WTC11 (cell line): ENCODE results near the gene CLSTN2. TPM values are rescaled to one million over a fixed set of nuclear protein-coding genes. Genes with fewer than 3 reads are reported as not detected.

Experiments used
- ATAC-seq: fragments of 200-7000 bp; cut with Tn5 transposase; 2 replicates; pipeline ENCODE4 v1.10.0; 2021; ENCODE audit warnings: mild to moderate bottlenecking, moderate library complexity
- CTCF ChIA-PET: fragments of 300-600 bp; sonication (Branson Sonifier 250); formaldehyde crosslinking; loops from one replicate; lab custom pipeline; 2021; ENCODE audit warnings: antibody characterized with exemption; lab: Charles Lee
- POLR2A ChIA-PET: fragments of 350-600 bp; sonication (Branson Sonifier 250); formaldehyde crosslinking; loops from one replicate; lab custom pipeline; 2021; ENCODE audit warnings: antibody characterized with exemption; lab: Charles Lee
- DNase-seq: peaks from one replicate; pipeline ENCODE4 v3.0.0; 2021; ENCODE audit warnings: low spot score
- H3K27ac Mint-ChIP-seq: 2 replicates; pipeline ENCODE4 v1.8.0; 2021; ENCODE audit warnings: mixed read lengths
- H3K27me3 Mint-ChIP-seq: 2 replicates; pipeline ENCODE4 v1.8.0; 2021; ENCODE audit warnings: low read depth, mild to moderate bottlenecking, moderate library complexity, mixed read lengths
- H3K36me3 Mint-ChIP-seq: 2 replicates; pipeline ENCODE4 v1.8.0; 2021; ENCODE audit warnings: mixed read lengths
- H3K4me1 Mint-ChIP-seq: 2 replicates; pipeline ENCODE4 v1.8.0; 2022; ENCODE audit warnings: mixed read lengths
- H3K4me3 Mint-ChIP-seq: 2 replicates; pipeline ENCODE4 v1.8.0; 2021; ENCODE audit warnings: mild to moderate bottlenecking, moderate library complexity, mixed read lengths
- H3K9me3 Mint-ChIP-seq: 2 replicates; pipeline ENCODE4 v1.8.0; 2021; ENCODE audit warnings: mixed read lengths
- CBFB ChIP-seq: sonication (generic); formaldehyde crosslinking; IDR thresholded peaks from 2 replicates; pipeline ENCODE4 v1.8.1; 2022; ENCODE audit warnings: mild to moderate bottlenecking, low read depth, missing genetic modification reagents
- NFE2L1 ChIP-seq: sonication (generic); formaldehyde crosslinking; IDR thresholded peaks from 2 replicates; pipeline ENCODE4 v1.8.1; 2023; ENCODE audit warnings: missing genetic modification reagents
- PRRX2 ChIP-seq: fragments of 250-450 bp; sonication (Bioruptor Pico); IDR thresholded peaks from 2 replicates; pipeline ENCODE4 v1.8.0; 2021; ENCODE audit warnings: mild to moderate bottlenecking
- RELA ChIP-seq: sonication (generic); formaldehyde crosslinking; IDR thresholded peaks from 2 replicates; pipeline ENCODE4 v1.8.1; 2022; ENCODE audit warnings: missing genetic modification reagents, mild to moderate bottlenecking, borderline replicate concordance
- TEAD1 ChIP-seq: sonication (generic); formaldehyde crosslinking; IDR thresholded peaks from 2 replicates; pipeline ENCODE4 v1.8.0; 2022; ENCODE audit warnings: mild to moderate bottlenecking, missing genetic modification reagents
- ZNF138 ChIP-seq: sonication (generic); formaldehyde crosslinking; conservative IDR thresholded peaks from 2 replicates; pipeline ENCODE4 v1.8.1; 2022; ENCODE audit warnings: mild to moderate bottlenecking, moderate library complexity, missing genetic modification reagents
- ZNF263 ChIP-seq: sonication (generic); formaldehyde crosslinking; IDR thresholded peaks from 2 replicates; pipeline ENCODE4 v1.8.1; 2022; ENCODE audit warnings: low read depth, mild to moderate bottlenecking, moderate library complexity, missing genetic modification reagents
- ZNF396 ChIP-seq: fragments of 250-450 bp; sonication (Bioruptor Pico); IDR thresholded peaks from 2 replicates; pipeline ENCODE4 v1.8.0; 2021; ENCODE audit warnings: mild to moderate bottlenecking, moderate library complexity, borderline replicate concordance
- ZNF416 ChIP-seq: fragments of 250-450 bp; sonication (Bioruptor Pico); IDR thresholded peaks from 2 replicates; pipeline ENCODE4 v1.9.0; 2021; ENCODE audit warnings: mild to moderate bottlenecking, inconsistent platforms
- ZNF671 ChIP-seq: fragments of 250-450 bp; sonication (Bioruptor Pico); IDR thresholded peaks from 2 replicates; pipeline ENCODE4 v1.8.0; 2021; ENCODE audit warnings: mild to moderate bottlenecking
- total RNA-seq: library from RNA; stranded (reverse); gene quantifications from 3 replicates; pipeline ENCODE4 v1.2.3, GENCODE V29; 2021
- TF ChIP-seq, protein P1 (sequence below): sonication (generic); formaldehyde crosslinking; IDR thresholded peaks from 2 replicates; pipeline ENCODE4 v1.8.0; 2023; ENCODE audit warnings: missing genetic modification reagents, mild to moderate bottlenecking, borderline replicate concordance
- TF ChIP-seq, protein P2 (sequence below): sonication (generic); formaldehyde crosslinking; IDR thresholded peaks from 2 replicates; pipeline ENCODE4 v1.8.0; 2022; ENCODE audit warnings: mild to moderate bottlenecking, missing genetic modification reagents
- TF ChIP-seq, protein P3 (sequence below): sonication (generic); formaldehyde crosslinking; IDR thresholded peaks from 2 replicates; pipeline ENCODE4 v1.8.0; 2022; ENCODE audit warnings: mild to moderate bottlenecking, missing genetic modification reagents
- TF ChIP-seq, protein P4 (sequence below): fragments of 250-450 bp; sonication (Bioruptor Pico); IDR thresholded peaks from 2 replicates; pipeline ENCODE4 v1.9.0; 2021; ENCODE audit warnings: mild to moderate bottlenecking
- TF ChIP-seq, protein P5 (sequence below): sonication (generic); formaldehyde crosslinking; IDR thresholded peaks from 2 replicates; pipeline ENCODE4 v1.8.0; 2022; ENCODE audit warnings: missing genetic modification reagents
- TF ChIP-seq, protein P6 (sequence below): sonication (generic); formaldehyde crosslinking; IDR thresholded peaks from 2 replicates; pipeline ENCODE4 v1.8.1; 2022; ENCODE audit warnings: mild to moderate bottlenecking, moderate library complexity, missing genetic modification reagents
- TF ChIP-seq, protein P7 (sequence below): fragments of 200-600 bp; IDR thresholded peaks from 2 replicates; pipeline ENCODE4 v1.8.0; 2022; ENCODE audit warnings: antibody characterized with exemption

The CLSTN2 gene
- total RNA-seq, 1 experiment from 2014 or later: 0.35 TPM

DNA sequence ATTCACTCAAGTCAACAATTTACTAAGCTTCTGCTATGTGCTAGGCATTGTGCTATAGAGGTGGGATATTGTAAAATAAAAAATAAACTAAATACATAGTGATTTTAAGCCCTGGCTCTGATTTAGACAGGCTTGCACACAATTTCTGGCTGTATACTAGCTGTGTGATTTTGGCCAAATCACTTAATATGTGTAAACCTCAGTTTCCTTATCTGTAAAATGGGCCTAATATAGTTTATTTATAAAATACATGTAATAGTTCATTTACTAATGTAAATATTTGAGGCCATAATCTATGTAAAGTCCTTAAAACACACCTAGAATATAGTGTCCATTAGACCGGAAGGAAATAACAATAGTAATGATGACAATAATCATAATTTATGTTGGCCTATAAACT lies 363.1 kb downstream of the CLSTN2 start:
- ATAC-seq (no peak), DNase-seq (no peak)
- Mint-ChIP-seq H3K9me3 (peaks cover 5% of the 10 kb centered on the region), H3K4me1 (peaks cover 53% of the 10 kb centered on the region), H3K36me3 (no peaks in the 10 kb centered on the region), H3K27me3 (no peaks in the 10 kb centered on the region), H3K4me3 (no peak overlapping the region), H3K27ac (0 out of 2 replicates have a peak overlapping the region, but pooled peaks have one; percentile 68)
- CTCF ChIA-PET: interaction anchor here (0.8 to 1.7 kb wide), 3 partner anchors 21 to 170 kb away, joined by 3 to 8 read pairs (median 8); no protein-coding TSS in a partner anchor
- TF ChIP-seq PRRX2 (CRISPR knock-in tag): no peak
- TF ChIP-seq, protein P1, sequence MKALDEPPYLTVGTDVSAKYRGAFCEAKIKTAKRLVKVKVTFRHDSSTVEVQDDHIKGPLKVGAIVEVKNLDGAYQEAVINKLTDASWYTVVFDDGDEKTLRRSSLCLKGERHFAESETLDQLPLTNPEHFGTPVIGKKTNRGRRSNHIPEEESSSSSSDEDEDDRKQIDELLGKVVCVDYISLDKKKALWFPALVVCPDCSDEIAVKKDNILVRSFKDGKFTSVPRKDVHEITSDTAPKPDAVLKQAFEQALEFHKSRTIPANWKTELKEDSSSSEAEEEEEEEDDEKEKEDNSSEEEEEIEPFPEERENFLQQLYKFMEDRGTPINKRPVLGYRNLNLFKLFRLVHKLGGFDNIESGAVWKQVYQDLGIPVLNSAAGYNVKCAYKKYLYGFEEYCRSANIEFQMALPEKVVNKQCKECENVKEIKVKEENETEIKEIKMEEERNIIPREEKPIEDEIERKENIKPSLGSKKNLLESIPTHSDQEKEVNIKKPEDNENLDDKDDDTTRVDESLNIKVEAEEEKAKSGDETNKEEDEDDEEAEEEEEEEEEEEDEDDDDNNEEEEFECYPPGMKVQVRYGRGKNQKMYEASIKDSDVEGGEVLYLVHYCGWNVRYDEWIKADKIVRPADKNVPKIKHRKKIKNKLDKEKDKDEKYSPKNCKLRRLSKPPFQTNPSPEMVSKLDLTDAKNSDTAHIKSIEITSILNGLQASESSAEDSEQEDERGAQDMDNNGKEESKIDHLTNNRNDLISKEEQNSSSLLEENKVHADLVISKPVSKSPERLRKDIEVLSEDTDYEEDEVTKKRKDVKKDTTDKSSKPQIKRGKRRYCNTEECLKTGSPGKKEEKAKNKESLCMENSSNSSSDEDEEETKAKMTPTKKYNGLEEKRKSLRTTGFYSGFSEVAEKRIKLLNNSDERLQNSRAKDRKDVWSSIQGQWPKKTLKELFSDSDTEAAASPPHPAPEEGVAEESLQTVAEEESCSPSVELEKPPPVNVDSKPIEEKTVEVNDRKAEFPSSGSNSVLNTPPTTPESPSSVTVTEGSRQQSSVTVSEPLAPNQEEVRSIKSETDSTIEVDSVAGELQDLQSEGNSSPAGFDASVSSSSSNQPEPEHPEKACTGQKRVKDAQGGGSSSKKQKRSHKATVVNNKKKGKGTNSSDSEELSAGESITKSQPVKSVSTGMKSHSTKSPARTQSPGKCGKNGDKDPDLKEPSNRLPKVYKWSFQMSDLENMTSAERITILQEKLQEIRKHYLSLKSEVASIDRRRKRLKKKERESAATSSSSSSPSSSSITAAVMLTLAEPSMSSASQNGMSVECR (CRISPR knock-in tag): no peak
- POLR2A ChIA-PET: no interaction called here

DNA sequence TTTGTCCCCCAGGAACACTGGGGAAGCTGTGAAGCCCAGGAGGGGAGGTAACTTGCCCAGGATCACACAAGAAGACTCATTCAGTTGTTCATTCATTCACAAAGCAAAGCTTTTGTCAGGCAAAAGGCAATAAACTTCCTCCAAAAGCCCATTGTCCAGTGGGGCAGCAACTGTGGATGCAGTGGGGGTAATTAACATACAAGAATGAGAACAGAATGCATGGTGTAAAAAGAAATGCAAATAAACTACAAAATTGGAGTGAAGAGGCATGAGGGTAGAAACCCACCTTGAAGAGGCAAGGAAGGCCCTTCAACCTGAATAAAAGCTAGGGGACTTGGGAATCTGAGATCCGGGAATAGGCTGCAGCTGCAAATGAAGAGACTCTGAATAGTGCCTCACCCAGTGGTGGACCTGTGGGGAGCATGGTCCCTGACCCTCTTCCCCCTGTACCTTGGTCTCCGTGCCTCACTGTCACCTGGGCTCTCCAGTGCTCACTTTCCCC lies 363.6 kb downstream of the CLSTN2 start:
- peak; percentile 86 for ATAC-seq
- CTCF ChIA-PET: interaction anchor here (0.7 to 1.5 kb wide), 2 partner anchors 22 to 199 kb away, joined by 3 to 8 read pairs; no protein-coding TSS in a partner anchor
- TF ChIP-seq RELA (CRISPR knock-in tag): no peak
- TF ChIP-seq CBFB (CRISPR knock-in tag): no peak
- TF ChIP-seq ZNF263 (CRISPR knock-in tag): no peak
- TF ChIP-seq, protein P2, sequence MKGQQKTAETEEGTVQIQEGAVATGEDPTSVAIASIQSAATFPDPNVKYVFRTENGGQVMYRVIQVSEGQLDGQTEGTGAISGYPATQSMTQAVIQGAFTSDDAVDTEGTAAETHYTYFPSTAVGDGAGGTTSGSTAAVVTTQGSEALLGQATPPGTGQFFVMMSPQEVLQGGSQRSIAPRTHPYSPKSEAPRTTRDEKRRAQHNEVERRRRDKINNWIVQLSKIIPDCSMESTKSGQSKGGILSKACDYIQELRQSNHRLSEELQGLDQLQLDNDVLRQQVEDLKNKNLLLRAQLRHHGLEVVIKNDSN: no peak
- no peak for TF ChIP-seq ZNF138 (CRISPR knock-in tag)
- no peak for TF ChIP-seq ZNF416 (CRISPR knock-in tag)
- no peak for TF ChIP-seq ZNF671 (CRISPR knock-in tag)
- peak; percentile 36; the same call in 1 of the 2 replicates for TF ChIP-seq ZNF396 (CRISPR knock-in tag)
- no peak for TF ChIP-seq NFE2L1
- peak; percentile 80; the same call in 1 of the 2 replicates for TF ChIP-seq TEAD1 (CRISPR knock-in tag)
- TF ChIP-seq, protein P3, sequence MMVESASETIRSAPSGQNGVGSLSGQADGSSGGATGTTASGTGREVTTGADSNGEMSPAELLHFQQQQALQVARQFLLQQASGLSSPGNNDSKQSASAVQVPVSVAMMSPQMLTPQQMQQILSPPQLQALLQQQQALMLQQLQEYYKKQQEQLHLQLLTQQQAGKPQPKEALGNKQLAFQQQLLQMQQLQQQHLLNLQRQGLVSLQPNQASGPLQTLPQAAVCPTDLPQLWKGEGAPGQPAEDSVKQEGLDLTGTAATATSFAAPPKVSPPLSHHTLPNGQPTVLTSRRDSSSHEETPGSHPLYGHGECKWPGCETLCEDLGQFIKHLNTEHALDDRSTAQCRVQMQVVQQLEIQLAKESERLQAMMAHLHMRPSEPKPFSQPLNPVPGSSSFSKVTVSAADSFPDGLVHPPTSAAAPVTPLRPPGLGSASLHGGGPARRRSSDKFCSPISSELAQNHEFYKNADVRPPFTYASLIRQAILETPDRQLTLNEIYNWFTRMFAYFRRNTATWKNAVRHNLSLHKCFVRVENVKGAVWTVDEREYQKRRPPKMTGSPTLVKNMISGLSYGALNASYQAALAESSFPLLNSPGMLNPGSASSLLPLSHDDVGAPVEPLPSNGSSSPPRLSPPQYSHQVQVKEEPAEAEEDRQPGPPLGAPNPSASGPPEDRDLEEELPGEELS (CRISPR knock-in tag): peak; percentile 69; the same call in 1 of the 2 replicates
- TF ChIP-seq, protein P4, sequence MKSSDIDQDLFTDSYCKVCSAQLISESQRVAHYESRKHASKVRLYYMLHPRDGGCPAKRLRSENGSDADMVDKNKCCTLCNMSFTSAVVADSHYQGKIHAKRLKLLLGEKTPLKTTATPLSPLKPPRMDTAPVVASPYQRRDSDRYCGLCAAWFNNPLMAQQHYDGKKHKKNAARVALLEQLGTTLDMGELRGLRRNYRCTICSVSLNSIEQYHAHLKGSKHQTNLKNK (CRISPR knock-in tag): no peak
- TF ChIP-seq, protein P5, sequence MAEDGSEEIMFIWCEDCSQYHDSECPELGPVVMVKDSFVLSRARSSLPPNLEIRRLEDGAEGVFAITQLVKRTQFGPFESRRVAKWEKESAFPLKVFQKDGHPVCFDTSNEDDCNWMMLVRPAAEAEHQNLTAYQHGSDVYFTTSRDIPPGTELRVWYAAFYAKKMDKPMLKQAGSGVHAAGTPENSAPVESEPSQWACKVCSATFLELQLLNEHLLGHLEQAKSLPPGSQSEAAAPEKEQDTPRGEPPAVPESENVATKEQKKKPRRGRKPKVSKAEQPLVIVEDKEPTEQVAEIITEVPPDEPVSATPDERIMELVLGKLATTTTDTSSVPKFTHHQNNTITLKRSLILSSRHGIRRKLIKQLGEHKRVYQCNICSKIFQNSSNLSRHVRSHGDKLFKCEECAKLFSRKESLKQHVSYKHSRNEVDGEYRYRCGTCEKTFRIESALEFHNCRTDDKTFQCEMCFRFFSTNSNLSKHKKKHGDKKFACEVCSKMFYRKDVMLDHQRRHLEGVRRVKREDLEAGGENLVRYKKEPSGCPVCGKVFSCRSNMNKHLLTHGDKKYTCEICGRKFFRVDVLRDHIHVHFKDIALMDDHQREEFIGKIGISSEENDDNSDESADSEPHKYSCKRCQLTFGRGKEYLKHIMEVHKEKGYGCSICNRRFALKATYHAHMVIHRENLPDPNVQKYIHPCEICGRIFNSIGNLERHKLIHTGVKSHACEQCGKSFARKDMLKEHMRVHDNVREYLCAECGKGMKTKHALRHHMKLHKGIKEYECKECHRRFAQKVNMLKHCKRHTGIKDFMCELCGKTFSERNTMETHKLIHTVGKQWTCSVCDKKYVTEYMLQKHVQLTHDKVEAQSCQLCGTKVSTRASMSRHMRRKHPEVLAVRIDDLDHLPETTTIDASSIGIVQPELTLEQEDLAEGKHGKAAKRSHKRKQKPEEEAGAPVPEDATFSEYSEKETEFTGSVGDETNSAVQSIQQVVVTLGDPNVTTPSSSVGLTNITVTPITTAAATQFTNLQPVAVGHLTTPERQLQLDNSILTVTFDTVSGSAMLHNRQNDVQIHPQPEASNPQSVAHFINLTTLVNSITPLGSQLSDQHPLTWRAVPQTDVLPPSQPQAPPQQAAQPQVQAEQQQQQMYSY (CRISPR knock-in tag): no peak
- TF ChIP-seq, protein P6, sequence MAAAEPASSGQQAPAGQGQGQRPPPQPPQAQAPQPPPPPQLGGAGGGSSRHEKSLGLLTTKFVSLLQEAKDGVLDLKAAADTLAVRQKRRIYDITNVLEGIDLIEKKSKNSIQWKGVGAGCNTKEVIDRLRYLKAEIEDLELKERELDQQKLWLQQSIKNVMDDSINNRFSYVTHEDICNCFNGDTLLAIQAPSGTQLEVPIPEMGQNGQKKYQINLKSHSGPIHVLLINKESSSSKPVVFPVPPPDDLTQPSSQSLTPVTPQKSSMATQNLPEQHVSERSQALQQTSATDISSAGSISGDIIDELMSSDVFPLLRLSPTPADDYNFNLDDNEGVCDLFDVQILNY (CRISPR knock-in tag): no peak
- TF ChIP-seq, protein P7, sequence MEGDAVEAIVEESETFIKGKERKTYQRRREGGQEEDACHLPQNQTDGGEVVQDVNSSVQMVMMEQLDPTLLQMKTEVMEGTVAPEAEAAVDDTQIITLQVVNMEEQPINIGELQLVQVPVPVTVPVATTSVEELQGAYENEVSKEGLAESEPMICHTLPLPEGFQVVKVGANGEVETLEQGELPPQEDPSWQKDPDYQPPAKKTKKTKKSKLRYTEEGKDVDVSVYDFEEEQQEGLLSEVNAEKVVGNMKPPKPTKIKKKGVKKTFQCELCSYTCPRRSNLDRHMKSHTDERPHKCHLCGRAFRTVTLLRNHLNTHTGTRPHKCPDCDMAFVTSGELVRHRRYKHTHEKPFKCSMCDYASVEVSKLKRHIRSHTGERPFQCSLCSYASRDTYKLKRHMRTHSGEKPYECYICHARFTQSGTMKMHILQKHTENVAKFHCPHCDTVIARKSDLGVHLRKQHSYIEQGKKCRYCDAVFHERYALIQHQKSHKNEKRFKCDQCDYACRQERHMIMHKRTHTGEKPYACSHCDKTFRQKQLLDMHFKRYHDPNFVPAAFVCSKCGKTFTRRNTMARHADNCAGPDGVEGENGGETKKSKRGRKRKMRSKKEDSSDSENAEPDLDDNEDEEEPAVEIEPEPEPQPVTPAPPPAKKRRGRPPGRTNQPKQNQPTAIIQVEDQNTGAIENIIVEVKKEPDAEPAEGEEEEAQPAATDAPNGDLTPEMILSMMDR: no peak

More for the DNA sequence above, 363.6 kb downstream of the CLSTN2 start:
- Mint-ChIP-seq H3K4me3 (no peak overlapping the region; the same call in 1 of the 2 replicates), H3K9me3 (no peaks in the 10 kb centered on the region), H3K36me3 (no peaks in the 10 kb centered on the region), H3K27ac (peak overlapping the region; percentile 75), H3K4me1 (peaks cover 53% of the 10 kb centered on the region), H3K27me3 (no peaks in the 10 kb centered on the region)
- POLR2A ChIA-PET: no interaction called here
- peak; percentile 20 for DNase-seq
